Brain microvascular endothelial cell (primary cell): ENCODE data around the gene BCL6B.

Experiments
- DNase-seq: peaks from one replicate; pipeline ENCODE4 v3.0.0-alpha.2; 2020
- H3K27ac ChIP-seq: fragments of 250-450 bp; sonication (Bioruptor Pico); 2 replicates; pipeline ENCODE4 v1.5.1; 2020; ENCODE audit warnings: mild to moderate bottlenecking, moderate library complexity
- H3K27me3 ChIP-seq: fragments of 250-450 bp; sonication (Bioruptor Pico); replicated peaks from 2 replicates; pipeline ENCODE4 v1.5.1; 2020; ENCODE audit warnings: mild to moderate bottlenecking
- H3K36me3 ChIP-seq: fragments of 250-450 bp; sonication (Bioruptor Pico); replicated peaks from 2 replicates; pipeline ENCODE4 v1.5.1; 2020; ENCODE audit warnings: mild to moderate bottlenecking
- H3K4me3 ChIP-seq: 2 replicates; pipeline ENCODE4 v1.5.1; 2011; ENCODE audit warnings: low read depth, mild to moderate bottlenecking, control low read depth, low read length, moderate library complexity
- CTCF ChIP-seq: IDR thresholded peaks from 2 replicates; pipeline ENCODE4 v1.5.1; 2011; ENCODE audit warnings: low read depth, mild to moderate bottlenecking, moderate library complexity, low read length, control low read depth, inconsistent platforms; ENCODE audit errors: missing control alignments
- in situ Hi-C: cut with HindIII; loops from 2 replicates; pipeline ENCODE4 v1.10.0; 2017; ENCODE audit warnings: low sequenced_read_pairs, low pct_ligation_motif_present

BCL6B gene

GRCh38 chr17:7034955-7035590 lies 12.2 kb downstream of the BCL6B start:
- in situ Hi-C loops, result no loop called here
- no peaks in the 10 kb centered on the region for H3K36me3 ChIP-seq
- H3K27ac ChIP-seq, result peak overlapping the region; percentile 74
- H3K4me3 ChIP-seq, result peak overlapping the region; percentile 77
- H3K27me3 ChIP-seq, result no peaks in the 10 kb centered on the region
- no peak for DNase-seq
- no peak for TF ChIP-seq CTCF

- H3K27me3 ChIP-seq, result no peaks in the 10 kb centered on the region
- peak within 1 kb of the TSS; percentile 77 for H3K4me3 ChIP-seq
- TF ChIP-seq CTCF, result peak; percentile 1
- H3K27ac ChIP-seq, result peak within 1 kb of the TSS; percentile 74
- DNase-seq, result peak; percentile 94
- no peaks in the 10 kb centered on the region for H3K36me3 ChIP-seq
- in situ Hi-C loops, result no loop called here
Measured at GRCh38 chr17:7035591-7036368, 12.9 kb downstream of the BCL6B start, which contains the start of gene SLC16A13. SLC16A13 (plus strand) TSS chr17:7036015; CDS start chr17:7036383, 368 bp downstream.

- no peak for DNase-seq
- no peak overlapping the region for H3K4me3 ChIP-seq
- in situ Hi-C loops, result no loop called here
- H3K27me3 ChIP-seq, result peaks cover 13% of the 10 kb centered on the region
- TF ChIP-seq CTCF, result no peak
- H3K27ac ChIP-seq, result no peak overlapping the region
- no peaks in the 10 kb centered on the region for H3K36me3 ChIP-seq
Measured at GRCh38 chr17:7038025-7038862, 15.4 kb downstream of the BCL6B start.

- no peaks in the 10 kb centered on the region for H3K36me3 ChIP-seq
- no peak overlapping the region for H3K27ac ChIP-seq
- H3K4me3 ChIP-seq, result no peak overlapping the region
- peaks cover 25% of the 10 kb centered on the region for H3K27me3 ChIP-seq
- TF ChIP-seq CTCF, result no peak
- in situ Hi-C loops, result no loop called here
- DNase-seq, result no peak
Measured at GRCh38 chr17:7039832-7040231, 17.0 kb downstream of the BCL6B start.

GRCh38 chr17:7041607-7042500 lies 19.0 kb downstream of the BCL6B start:
- no peak for DNase-seq
- Histone ChIP-seq H3K4me3 (peak overlapping the region; percentile 3), H3K27me3 (peaks cover 29% of the 10 kb centered on the region), H3K27ac (no peak overlapping the region), H3K36me3 (no peaks in the 10 kb centered on the region)
- TF ChIP-seq CTCF, result no peak
- in situ Hi-C loops, result no loop called here
